ENCODE data around the gene CYB5A.

- TF ChIP-seq SIN3A (IDR thresholded peaks at IDR 0.05; ENCODE audit: borderline replicate concordance, low read depth, low read length) (no peak), PBX3 (IDR thresholded peaks at IDR 0.05) (no peak), NRF1 (IDR thresholded peaks at IDR 0.05; ENCODE audit: low read depth, low read length) (no peak), RAD21 (IDR thresholded peaks at IDR 0.05; ENCODE audit: low read length) (no peak), CTCF (IDR thresholded peaks at IDR 0.05) (no peak), MAX (IDR thresholded peaks at IDR 0.05; ENCODE audit: low read depth) (no peak), POLR2AphosphoS5 (IDR thresholded peaks at IDR 0.05; ENCODE audit: low read depth, low read length) (no peak), EP300 (IDR thresholded peaks at IDR 0.05; ENCODE audit: borderline replicate concordance in 1 of 2, low read depth in 1 of 2, low read length in 1 of 2) (no peak), JUND (IDR thresholded peaks at IDR 0.05) (no peak), CHD2 (IDR thresholded peaks at IDR 0.05; ENCODE audit: low read length, partially characterized antibody) (no peak), EZH2phosphoT487 (IDR thresholded peaks at IDR 0.05; ENCODE audit: borderline replicate concordance, low read depth) (no peak), RFX5 (IDR thresholded peaks at IDR 0.05; ENCODE audit: low read length) (no peak), RXRA (IDR thresholded peaks at IDR 0.05; ENCODE audit: borderline replicate concordance, low read depth) (no peak)
- TF ChIP-seq, protein P1, sequence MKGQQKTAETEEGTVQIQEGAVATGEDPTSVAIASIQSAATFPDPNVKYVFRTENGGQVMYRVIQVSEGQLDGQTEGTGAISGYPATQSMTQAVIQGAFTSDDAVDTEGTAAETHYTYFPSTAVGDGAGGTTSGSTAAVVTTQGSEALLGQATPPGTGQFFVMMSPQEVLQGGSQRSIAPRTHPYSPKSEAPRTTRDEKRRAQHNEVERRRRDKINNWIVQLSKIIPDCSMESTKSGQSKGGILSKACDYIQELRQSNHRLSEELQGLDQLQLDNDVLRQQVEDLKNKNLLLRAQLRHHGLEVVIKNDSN (IDR thresholded peaks at IDR 0.05; ENCODE audit: borderline replicate concordance, low read depth): no peak
Observed at GRCh38 chr18:74216661-74217110, 75.1 kb downstream of the CYB5A start.
